Fibroblast of skin of scalp (primary cell): ENCODE measurements around the gene GPR62.

Experiments
- DNase-seq: peaks from one replicate; pipeline ENCODE4 v3.0.0-alpha.2; 2013

GPR62 gene

GRCh38 chr3:51994530-51994929 lies 39.3 kb downstream of the GPR62 start:
- DNase-seq: no peak

- DNase-seq: peak; percentile 96
These were observed 40.4 kb downstream of the GPR62 start, which contains the start of gene RPL29 for GRCh38 chr3:51995346-51996163. Gene RPL29 (minus strand): TSS chr3:51995895. CDS start chr3:51995461, 434 bp downstream.

GRCh38 chr3:51997172-51997571 lies 42.0 kb downstream of the GPR62 start:
- no peak for DNase-seq

GRCh38 chr3:51997935-51998596 lies 42.9 kb downstream of the GPR62 start:
- DNase-seq: no peak

- DNase-seq: no peak
These were observed 43.6 kb downstream of the GPR62 start for GRCh38 chr3:51998774-51999173.

- no peak for DNase-seq
These were observed 44.7 kb downstream of the GPR62 start for GRCh38 chr3:51999846-52000245.

- DNase-seq: peak; percentile 64
These were observed 46.3 kb downstream of the GPR62 start for GRCh38 chr3:52001443-52001974.

GRCh38 chr3:52002748-52003147 lies 47.6 kb downstream of the GPR62 start:
- no peak for DNase-seq

- peak; percentile 74 for DNase-seq
These were observed 49.1 kb downstream of the GPR62 start for GRCh38 chr3:52004163-52004787.

GRCh38 chr3:52004906-52005395 lies 49.8 kb downstream of the GPR62 start:
- DNase-seq: no peak

- peak; percentile 49 for DNase-seq
These were observed 50.4 kb downstream of the GPR62 start for GRCh38 chr3:52005571-52005986.

- DNase-seq: no peak
These were observed 51.0 kb downstream of the GPR62 start for GRCh38 chr3:52006017-52006819.

- DNase-seq: no peak
These were observed 51.6 kb downstream of the GPR62 start for GRCh38 chr3:52006820-52007133.
